Activated CD4-positive, alpha-beta T cell treated with anti-CD3 and anti-CD28 coated beads for 1 hour (primary cell): ENCODE results near the gene CCDC88C.
"Not testable (repeated sequence)": the region's sequence is repeated elsewhere in the genome, so short reads cannot be mapped to it uniquely, and the experiment has no call there.

ENCODE experiments used
- DNase-seq: peaks from one replicate; pipeline ENCODE4 v3.0.0-alpha.2; 2020

CCDC88C gene

DNA sequence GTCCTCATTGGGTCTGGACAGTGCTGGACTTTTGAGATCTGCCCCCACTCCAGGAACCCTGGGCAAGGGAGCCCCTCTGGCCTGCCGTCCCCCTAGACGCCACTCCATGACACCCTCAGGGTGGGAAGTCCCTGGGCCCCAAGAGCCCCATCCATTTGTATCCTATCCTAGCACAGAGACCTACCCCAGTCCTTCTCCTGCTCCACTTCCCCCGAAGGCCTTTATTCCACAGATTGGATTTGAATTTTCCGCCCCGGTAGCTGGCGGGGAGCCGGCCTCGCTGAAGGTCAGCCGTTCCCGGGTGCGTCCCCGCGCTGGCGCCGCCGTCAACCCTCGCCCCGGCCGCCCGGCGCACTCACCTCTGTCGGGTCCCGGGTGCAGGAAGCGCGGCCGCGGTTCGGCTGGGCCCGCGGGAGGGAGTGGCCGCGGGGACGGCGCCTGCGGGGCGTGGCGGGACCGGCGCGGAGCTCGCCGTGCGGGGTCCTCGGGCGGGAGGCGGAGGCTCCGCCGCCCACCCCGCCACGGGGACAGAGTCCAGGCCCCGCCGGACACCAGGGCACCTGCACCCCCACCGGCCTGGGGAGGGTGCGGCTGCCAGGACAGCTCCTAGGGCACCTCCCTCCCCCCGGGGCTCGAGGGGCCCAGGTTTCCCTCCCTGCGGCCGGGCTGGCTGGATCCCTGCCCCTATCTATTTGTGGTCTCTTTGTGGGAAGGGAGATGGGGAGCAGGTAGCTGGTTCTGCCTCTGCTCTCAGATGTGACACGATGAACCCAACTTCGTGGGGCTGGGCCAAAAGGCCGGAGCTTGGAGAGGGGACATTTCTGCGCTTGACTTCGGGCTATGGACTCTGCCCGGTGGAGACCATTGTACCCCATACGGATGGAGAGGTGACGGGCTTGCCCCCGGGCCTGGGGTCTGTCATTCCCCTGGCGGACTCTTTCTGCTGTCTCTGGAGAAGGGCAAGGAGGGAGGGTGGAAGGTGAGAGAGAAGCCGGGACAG, 153.2 kb downstream of the CCDC88C start:
- DNase-seq = no peak

DNA sequence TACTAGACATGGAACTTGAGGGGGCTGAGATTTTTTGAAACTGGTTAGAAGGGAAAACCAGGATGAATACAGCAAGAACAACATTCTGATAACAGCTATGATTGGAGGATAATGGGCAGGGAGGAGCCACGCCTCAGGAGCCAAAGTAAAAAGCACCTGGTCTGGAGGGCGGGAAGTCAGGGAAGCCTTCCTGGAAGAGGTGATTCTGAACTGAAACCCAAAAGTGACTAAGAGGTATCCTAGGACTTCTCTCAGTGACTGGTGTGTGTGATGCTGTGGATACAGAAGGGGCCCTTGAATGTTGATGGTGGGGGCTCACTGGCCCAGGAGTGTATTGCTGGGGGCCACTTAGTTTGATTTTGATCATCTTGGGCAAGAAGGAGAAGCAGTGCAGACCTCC, 154.3 kb downstream of the CCDC88C start:
- no peak for DNase-seq

DNA sequence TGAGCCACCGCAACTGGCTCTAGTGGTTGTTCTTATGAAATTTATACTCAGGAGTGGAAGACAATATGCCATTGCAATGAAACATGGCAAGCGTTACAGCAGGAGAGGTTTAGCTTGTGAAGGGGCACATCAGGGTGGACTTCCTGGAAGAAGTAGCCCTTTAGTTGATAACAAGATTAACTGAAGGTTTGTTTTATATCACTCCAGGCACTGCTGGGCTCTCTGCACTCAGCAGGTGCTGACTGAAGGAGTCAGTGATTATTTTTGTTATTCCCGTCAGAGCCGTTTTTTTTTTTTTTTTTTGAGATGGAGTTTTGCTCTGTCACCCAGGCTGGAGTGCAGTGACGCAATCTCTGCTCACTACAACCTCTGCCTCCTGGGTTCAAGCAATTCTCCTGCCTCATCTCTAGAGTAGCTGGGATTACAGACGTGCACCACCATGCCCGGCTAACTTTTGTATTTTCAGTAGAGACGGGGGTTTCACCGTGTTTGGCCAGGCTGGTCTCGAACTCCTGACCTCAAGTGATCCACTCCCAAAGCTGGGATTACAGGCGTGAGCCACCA, 155.6 kb downstream of the CCDC88C start:
- no peak for DNase-seq

DNA sequence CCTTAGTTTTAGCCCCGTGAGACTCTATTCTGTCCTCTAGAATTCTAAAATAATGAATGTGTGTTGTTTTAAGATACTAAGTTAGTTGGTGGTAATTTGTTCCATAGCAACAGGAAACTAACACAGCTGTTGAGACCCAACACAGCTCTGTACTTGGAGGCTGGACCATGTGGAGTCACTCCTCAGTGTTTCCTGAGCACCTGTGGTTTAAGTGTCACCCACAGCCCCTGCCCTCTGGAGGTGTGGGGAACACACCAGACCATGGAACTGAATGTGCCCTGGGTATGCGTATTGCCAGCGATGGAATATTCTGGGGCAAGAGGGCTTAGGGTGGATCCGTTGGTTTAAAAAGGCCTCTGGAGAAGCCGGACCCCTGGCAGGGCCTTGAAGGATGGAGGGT, 156.5 kb downstream of the CCDC88C start:
- DNase-seq = no peak

DNA sequence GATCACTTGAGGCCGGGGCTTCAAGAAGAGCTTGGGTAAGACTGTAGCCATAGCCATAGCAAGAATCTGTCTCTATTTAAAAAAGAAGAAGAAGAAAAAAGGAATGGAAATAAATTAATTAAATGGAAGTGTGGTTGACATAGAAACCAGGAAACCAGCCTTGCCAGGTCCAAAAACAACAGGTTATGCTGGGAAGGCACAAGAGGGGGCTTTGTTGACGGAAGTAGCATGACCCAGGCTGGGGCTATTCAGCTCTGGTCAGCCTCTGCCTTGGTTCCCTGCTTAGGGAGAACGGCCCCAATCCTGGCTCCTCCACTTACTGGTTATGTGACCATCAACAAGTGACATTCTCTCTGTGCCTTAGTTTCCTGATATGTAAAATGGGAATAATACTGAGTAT, 158.7 kb downstream of the CCDC88C start:
- DNase-seq = no peak

DNA sequence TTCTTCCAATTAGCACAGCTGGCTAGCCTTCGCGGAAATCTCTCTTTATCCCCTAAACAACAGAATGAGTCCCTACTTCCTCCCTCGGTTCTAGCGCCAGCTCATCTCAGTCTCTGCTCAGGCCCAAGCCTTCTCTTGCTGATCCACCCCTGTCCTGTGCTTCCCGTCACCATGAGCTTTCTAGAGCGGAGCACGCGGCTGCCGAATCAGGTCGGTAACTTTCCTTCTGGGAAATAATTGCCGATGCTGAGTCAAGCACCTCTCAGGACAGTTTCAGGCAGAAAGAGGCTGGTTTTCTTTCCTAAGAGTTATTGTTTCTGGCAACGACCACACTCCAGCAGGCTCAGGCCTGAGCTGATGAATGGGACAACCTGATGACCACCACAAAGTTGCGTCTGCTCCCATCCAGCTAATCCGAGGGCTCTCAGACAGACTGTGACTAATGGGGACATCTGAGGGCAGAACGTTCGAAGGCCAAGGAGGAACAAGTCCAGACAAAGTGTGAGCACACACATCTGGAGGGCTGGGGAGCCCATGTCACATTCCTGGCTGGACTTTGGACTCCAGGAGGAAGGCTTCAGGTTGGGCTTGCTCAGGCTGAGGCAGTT, 159.5 kb downstream of the CCDC88C start:
- DNase-seq = no peak

DNA sequence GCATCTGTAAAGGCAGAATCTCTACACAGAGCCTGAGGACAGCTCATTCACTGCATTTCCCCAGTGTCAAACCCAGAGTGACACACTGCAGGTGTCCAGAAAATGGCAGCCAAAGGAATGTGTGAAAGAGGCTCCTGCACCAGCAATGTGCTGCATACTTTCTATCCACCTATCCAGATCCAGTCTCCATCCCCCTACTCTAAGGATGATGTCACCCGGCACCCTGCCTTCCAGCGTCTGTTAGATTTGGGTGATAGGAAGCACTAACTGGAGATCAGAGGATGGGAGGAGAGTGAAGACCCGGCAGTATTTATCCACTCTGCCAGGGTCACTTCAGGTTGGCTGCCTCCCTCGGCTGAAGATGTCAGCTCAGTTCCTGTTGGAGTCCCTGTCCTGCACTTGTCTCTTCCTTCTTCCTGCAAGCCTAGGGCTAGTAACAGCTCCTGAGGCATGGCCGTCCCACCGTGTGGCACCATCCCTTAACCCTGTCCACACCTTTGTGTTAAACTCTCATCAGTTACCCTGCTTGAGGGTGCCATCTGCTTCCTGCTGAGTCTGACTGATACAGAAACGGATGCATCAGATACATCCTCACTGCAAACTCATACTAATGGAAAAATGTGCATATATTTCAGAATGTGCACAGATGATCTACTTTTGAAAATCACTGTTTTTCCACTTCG, 160.2 kb downstream of the CCDC88C start:
- no peak for DNase-seq

DNA sequence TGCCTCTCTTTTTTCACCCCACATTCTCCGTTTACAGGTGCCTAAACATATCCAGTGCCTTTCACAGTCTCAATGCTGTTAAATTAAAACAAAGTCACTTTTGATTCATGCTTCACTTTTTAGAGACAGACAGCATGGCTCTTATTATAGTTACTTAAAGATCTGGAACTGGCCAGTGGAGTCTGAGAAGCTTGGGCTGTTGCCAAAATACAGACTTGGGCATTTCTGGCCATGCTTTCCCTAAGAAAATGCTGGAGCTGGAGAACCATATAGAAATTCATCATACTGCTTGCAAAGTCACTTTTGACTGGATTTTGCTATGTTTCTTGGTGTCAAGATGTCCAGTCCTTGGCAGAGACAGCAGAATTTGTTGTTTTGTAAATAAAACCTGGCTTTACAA, 161.0 kb downstream of the CCDC88C start:
- no peak for DNase-seq

DNA sequence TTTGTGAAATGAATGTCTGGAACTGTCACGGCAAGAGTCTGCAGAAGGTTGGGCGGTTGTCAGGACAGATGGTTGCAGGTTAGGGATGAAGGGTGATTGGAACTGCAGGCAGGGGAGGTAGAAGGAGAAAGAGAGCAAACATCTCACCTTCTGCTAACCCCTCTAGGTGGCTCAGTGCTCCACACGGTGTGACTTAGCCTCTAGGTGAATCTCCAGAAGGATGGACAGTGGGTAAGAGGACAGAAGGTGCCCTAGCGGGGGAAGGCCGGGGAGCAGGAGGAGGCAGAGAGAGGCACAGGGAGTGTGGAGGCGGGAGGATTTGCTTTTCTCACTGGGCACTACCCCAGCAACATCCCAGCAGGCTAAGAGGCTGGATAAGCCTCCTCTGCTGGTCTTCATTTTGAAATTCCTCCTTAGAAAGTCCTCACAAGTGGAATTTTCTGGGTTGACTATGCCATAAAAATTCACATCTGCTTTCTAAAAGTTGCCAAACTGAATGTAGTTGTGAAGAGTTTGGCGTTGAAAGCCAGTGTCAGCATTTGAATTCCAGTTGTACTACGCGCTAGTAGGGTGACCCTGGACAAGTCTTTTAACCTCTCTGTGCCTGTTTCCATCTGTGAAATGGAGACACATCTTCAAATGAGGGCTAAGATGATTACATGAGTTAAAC, 162.5 kb downstream of the CCDC88C start:
- no peak for DNase-seq

DNA sequence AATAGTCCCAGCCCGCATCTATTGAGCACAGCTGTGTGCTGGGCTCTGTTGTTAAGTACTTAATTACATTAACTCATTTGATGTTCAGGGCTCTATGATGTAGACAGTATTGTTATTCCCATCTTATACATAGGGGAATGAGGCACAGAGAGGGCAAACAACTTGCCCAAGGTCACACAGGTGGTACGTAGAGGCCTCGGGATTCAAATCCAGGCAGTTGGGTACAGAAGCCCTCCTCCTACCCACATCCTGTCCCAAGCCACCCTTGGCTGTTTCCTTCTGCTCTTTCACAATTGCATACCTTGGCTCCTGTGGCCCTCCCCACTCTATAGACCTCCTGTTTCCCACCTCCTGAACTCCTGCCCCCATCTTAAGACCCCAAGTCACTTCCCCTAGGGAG, 163.2 kb downstream of the CCDC88C start:
- no peak for DNase-seq

DNA sequence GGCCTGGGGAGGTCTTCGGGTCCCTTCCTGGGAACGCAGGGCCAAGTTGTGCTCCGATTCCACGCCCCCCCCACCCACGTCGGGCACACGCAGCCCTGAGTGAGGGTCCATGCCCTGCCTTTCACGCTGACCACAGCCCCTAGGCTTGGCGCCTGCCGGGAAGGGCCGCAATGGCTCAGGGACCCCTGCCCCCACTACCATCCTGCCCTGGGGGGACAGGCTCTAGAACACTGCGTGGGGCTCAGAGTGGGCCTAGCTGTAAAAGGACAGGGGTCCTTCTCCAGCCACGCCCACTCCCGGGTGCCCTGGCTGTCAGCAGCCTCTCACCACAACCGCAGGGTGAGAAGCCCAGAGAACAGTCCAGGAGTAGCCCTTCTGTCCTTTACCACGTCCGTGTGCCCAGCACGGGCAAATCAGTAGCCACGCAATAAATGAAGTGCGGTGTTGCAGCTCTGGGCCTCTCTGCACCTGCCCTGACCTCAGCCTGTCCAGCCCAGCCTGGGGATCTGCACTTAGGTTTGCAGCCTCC, 163.8 kb downstream of the CCDC88C start:
- DNase-seq = no peak

DNA sequence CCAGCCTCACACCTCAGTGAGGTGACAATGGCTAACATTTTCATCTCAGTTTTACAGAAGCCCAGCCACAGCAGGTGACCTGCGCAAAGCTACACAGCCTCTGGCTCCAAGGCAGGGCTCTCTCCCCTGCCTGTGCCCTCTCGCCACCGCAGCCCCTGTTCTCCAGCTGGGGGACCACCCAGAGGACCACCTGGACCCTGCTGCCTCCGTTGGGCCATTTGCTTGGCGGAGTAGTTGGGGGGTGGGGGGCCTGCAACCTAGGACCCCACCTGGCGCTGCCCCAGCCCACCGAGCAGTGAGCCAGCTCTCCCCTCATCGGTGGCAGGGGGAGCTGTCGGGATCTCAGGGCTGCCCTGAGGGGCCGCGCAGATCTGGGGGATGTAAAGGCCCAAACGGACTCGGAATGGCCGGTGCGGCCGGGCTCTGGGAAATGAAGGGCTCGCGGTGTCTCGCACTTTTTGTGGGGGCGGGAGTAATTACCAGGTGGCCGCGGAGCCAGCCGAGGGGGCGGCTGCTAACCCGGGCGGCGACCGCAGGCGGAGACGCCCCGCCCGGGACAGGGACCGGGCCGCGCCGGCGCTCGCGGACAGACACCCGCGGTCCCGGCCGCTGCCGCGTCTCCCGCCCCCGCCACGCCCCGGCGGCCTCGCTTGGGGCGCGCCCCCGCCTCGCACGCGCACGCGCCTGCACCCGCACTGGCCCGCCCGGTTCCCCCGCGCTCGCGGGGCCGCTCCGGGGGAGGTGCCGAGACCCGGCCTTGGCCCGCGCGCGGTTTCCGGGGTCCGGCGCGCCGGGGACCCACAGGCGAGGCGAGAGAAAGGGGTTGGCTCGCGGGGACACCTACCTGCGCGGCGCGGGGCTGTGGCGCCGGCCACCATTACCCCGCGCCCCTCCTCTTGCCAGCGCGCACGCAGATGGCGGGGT, 164.5 kb downstream of the CCDC88C start:
- DNase-seq = no peak

DNA sequence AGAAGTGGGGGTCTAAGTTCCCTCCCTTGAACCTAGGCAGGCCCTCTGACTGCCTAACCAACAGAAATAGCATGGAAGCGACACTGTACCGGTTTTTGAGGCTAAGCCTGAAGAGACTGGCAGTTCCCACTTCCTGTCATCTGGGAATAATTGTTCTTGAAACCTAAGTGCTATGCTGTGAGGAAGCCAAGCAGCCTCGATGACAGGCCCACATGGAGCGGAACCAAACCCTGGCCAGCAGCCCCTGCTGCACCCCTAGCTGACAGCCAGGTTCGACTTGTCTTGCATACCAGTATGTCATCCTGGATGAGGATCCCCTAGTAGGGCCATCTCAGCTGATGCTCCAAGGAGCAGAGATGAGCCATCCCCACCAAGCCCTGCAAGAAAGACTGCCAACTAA, 166.7 kb downstream of the CCDC88C start:
- DNase-seq = no peak

DNA sequence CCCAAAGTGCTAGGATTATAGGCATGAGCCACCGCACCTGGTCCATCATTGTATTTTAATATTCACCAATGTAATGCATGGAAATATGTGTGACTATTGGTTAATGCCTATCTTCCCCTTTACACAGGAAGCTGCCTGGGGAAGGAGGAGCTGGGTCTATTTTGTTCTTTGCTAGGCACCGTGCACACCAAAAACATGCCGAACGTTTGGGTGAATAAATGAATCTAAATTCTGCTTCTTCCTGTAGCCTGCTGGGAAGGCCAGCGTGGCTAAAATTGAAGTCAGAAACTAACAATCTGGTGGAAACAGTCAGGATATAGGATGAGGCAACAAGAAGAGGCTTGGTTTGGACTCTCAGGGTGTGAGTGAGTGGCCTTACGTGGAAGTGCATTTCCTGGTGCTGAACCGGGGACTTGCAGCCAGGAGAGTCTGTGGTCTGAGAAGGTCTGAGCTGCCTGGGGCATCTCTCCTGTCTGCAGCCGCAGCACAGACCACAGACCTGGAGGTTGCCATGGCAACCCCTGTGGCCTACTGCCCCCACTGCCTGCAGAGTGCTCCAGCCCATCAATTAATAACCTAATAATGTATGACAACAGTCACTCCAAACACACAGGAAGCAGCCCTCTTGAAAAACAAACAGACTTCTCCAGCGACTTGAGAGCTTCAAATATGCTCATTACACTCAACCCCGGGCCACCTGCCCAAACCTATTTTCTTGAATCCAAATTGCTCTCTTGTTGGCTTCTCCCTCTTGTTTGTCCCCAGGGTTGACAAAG, 167.6 kb downstream of the CCDC88C start:
- no peak for DNase-seq

DNA sequence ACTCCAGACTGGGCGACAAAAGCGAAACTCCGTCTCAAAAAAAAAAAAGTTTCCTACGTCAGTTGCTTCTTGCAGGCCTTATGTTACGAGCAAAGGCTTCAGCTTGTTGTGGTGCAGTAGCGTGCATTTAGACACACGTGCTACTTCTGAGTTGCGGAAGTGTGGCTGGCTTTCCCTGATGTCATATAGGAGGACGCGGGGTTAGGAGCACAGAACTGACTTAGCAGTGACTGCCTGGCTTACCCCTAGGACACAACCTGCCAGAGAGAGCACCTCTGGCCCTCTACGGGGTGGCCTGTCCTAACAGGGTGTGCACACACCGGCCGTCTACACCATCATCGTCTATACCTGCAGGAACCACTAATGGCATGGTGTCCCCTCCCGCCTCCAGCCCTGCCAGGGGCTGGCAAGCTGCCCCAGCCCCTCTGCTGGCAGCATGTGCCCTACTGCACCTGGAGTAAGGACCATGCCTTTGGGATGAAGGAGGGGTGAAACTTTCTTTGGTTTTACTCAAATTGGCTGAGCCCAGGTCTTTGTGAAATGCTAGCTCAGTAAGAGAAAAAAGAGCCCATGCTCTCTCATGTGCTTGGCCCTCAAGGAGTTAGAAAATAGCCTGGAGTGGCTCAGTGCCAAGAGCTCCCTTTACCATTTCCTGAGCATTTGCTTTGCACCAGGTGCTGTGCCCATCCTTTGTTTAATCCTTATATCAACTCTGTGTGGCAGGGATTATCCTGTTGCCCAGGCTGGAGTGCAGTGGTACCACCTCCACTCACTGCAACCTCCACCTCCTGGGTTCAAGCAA, 171.4 kb downstream of the CCDC88C start:
- peak; percentile 70 for DNase-seq

DNA sequence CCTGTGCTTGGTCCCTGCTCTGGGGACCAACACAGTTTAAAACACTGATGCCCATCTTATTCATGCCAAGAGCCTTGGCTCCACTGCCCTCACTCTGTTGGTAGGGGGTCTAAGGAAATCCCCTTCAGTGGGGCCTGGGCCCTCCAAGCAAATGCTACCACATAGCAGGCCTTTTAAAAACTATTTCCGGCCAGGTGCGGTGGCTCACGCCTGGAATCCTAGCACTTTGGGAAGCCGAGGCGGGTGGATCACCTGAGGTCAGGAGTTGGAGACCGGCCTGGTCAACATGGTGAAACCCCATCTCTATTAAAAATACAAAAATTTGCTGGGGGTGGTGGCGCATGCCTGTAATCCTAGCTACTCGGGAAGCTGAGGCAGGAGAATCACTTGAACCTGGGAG, 172.0 kb downstream of the CCDC88C start:
- DNase-seq = not testable (repeated sequence)

DNA sequence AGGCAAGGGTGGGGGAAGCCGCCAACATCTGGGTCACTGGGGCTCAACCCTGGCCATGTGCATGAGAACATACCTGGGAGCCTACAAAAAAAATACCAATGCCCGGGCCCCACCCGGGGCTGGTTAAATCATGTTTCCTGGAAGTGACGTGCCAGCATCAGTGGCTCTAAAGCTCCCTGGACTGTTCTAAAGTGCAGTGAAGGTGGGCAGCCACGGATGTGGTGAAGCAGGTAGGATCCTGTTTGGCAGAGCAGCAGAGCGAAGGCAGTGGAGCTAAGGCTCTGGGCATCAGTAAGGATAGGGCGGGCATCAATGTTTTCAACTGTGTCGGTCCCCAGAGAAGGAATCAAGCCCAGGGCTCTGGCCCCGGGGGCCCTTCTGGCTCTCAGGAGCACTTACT, 172.6 kb downstream of the CCDC88C start:
- peak; percentile 41 for DNase-seq

DNA sequence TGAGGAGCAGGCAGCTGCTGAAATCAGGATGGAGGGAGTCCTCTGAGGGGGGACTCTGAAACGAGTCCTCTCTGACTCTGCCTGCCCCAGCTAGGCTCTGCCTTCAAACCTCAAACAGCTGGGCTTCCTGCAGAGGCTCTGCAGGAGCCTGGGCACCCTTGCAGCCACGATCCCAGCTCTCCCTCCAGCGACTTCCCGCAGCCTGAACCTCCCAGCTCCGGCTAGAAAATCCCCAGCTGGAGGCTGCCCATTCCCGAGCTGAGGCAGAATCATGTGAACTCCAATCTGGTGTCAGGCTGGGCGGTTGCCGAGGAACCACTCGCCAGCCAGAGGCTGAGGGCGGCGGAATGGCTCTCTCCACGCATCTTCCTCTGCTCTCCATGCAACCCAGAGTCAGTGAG, 173.1 kb downstream of the CCDC88C start, which contains the start of gene GPR68:
Gene GPR68 (minus strand): TSS at position 204 of the 401 bp plus-strand sequence. CDS start 9,654 bp downstream, outside the sequence.
- no peak for DNase-seq

DNA sequence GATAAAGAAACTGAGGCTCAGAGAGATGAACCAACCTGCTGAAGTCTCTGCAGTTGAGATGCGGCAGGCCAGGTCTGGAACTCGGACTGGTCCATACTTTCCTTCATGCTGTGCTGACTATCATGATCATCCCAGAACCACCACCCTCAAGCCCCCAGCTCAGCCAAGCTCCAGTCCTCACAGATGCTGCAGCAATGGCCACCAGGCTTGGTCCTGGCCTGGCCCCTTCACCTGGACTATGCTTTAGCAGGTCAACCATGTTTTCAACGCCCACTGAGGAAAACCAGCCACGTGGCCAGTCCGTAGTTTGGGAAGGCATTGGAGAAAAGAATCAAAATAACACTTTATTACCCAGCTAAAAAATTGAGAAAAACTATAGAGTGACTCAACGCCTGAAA, 174.5 kb downstream of the CCDC88C start:
- no peak for DNase-seq

DNA sequence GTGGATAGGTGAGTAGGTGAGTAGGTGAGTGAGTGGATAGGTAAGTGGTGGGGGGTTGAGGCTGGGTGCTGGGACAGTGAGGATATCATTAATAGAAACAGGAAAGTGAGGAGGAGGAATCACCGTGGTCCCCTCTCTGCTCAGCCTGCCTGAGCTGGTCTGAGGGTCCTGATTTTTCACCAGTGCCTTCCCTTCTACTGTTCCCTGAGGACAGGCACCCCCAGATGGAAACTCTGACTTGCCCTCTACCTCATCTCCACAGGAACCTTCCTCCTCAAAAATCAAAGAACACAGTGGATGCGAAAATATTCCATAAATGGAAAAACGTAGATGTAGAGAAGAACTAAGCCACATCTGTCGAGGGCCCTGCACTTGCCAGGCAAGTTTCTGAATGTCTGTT, 175.0 kb downstream of the CCDC88C start:
- DNase-seq = no peak
